Skeletal muscle cell (primary cell): ENCODE data around the gene RUNX2.

ENCODE experiments used
- DNase-seq: peaks from one replicate; pipeline ENCODE4 v3.0.0-alpha.2; 2010; ENCODE audit warnings: low read depth
- H3K4me3 ChIP-seq: 2 replicates; pipeline ENCODE4 v1.5.1; 2011; ENCODE audit warnings: low read depth, mild to moderate bottlenecking, control low read depth, low read length, moderate library complexity

Gene RUNX2

DNA sequence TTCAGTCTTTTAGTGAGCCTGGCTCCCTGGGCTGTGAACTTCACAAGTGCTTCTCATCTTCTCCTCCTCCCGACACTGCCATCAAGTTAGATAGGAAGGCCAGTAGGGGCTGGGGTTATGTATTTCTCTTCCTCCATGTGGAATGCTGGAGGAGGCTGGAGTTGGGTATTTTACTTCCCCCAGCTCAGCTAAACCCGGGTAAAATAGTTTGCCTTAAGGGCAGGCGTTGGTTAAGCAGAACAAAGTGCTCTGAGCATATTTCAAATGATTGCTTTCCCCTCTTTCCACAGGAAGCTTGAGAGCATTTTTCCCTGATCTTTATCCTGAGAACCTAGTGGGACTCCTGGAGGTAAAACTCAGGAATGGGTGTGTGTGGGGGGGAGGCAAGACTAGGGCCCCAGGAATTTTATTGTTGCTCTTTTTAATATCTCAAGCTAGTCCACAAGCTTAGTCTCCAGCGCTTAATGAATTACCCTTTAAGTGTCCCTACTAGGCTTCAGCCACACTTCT lies 66.5 kb downstream of the RUNX2 start:
- DNase-seq: no peak
- no peak overlapping the region for H3K4me3 ChIP-seq

DNA sequence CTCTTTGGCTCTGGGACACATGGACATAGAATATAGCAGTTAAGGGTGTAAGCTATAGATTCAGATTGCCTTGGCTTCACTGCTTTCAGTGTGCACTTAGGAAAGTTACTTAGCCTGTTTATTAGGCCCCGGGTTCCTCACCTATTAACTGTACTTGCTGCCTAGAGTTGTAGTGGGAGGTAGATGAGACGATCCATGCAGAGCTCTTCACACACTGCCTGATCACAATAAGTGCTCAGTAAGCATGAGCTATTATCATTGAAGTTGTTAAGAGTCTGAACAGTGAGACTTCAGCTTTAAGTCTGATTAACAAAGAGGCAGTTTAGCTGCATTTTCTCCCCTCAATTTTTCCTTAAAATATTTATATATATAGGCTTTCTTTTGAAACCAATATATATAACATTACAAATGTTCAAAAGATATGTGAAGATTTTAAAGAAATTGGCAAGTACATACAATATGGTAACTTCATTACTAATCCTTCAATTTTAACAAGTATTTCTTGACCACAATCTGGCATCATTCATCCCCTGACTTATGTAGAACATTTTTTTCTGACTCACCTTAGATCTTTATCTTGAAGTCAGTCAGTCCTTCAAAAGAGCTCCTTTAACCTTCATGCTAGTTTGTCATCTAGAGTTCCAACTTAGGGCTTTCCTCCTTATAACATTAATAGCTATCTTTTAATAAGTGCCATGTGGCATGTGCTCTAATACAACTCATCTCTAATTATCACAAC lies 70.1 kb downstream of the RUNX2 start:
- DNase-seq: no peak

GRCh38 chr6:45400021-45400420 lies 71.9 kb downstream of the RUNX2 start:
- no peak overlapping the region for H3K4me3 ChIP-seq
- no peak for DNase-seq

More for the DNA sequence above, 70.1 kb downstream of the RUNX2 start:
- H3K4me3 ChIP-seq: no peak overlapping the region

DNA sequence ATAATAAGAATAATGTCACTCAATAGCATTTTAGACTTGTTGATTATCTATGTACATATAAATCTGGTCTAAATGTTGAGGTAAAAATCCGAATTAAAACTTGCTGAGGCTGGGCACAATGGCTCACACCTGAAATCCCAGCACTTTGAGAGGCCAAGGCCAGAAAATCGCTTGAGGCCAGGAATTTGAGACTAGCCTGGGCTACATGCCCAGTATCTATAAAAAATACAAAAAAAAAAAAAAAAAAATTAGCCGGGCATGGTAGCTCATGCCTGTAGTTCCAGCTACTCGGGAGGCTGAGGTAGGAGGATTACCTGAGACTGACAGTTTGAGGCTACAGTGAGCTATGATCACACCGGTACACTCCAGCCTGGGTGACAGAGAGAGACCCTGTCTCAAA lies 83.8 kb downstream of the RUNX2 start:
- DNase-seq: no peak
- no peak overlapping the region for H3K4me3 ChIP-seq

DNA sequence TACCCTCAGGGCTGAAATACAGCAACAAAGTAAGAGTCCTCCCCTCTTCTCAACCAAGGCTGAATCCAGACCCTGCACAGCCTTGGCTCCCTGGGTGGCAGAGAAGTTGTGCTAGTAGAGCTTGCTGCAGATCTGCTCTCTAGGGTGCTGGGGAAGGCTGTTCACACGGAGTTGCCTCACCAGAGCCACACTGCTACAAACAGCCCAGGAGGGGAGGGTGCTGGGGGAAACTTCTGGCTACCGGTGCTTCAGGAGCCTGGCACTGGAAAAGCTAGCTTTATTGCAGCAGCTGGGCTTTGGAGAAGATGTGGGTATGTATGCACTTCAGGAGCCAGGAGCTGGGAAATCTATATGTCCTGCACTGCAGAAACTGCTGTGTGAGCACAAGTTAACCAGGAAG lies 87.2 kb downstream of the RUNX2 start:
- DNase-seq: no peak
- H3K4me3 ChIP-seq: no peak overlapping the region

DNA sequence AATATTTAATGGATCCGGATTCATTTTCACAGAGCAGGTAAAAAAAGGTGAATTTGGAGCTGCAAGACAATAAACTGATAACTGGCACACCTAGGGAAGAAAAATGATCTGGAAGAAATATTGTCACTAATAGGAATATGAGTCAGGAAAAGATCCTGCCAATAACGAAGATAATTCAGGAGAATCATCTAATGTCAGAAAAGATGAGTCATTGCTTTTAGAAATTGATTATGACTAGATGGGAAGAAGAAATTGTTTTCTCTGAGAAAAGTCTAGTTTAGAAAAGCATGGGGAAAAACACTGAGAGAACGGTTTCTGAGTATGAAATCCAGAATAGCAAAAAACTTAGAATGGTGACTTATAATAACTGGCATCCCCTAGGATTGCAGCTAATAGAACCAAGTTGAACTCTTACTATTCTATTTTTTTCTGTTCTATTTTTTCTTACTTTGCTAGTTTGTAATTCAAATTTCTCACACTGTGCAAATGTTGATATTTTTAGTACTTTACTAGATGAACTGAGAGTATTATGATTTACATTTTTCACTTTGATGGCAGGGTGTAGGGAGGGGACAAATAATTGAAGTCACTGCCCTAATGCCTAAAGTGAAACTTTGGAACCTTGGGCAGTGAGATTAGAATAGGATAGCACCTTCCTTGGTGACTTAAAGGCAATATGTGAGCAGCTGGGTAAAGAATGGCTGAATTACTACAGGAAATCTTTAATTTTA lies 87.8 kb downstream of the RUNX2 start:
- no peak for DNase-seq
- H3K4me3 ChIP-seq: no peak overlapping the region

GRCh38 chr6:45416700-45417099 lies 88.6 kb downstream of the RUNX2 start:
- DNase-seq: peak; percentile 64
- H3K4me3 ChIP-seq: no peak overlapping the region

GRCh38 chr6:45417436-45417835 lies 89.3 kb downstream of the RUNX2 start:
- DNase-seq: no peak

GRCh38 chr6:45419571-45420082 lies 91.5 kb downstream of the RUNX2 start:
- no peak for DNase-seq
- H3K4me3 ChIP-seq: peak overlapping the region; percentile 94

More at GRCh38 chr6:45417436-45417835, 89.3 kb downstream of the RUNX2 start:
- no peak overlapping the region for H3K4me3 ChIP-seq

DNA sequence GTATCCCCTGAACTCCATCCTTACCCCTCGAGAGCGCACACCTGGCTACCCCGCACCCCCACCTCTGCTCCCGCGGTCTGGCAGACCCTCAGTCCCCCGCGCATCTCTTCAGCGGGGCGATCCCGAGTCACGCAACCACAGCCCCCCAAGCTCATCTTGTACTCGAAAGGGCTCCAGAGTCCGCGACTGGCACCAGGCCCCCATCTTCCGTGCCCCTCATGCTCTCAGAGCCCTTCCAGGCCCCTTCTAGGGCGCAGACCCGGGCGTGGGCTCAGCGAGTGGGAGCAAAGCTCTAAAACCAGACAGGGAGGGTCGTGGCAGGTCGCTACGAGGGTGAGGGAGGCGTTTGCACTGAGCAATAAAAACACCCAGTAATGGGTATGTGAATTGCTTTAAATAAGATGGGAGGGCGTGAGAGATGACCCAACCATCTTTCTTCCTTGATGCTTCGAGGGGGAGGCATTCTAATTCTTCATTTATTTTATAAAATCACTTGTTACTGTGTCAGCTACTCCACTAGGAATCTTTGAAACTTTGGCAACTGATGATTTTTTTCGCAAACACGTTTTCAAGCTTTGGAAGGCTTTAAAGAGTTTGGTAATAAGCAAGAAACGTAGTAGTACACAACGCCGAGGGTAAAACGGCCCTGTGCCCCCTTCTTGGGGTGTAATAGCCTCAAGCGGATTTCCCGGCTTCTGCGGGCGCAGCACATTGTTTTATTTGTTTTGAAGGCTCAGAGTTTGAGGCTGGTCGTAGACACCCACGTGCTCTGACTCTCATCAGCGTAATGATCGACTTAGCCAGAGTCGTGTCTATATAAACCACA lies 92.2 kb downstream of the RUNX2 start:
- DNase-seq: peak; percentile 48
- peak overlapping the region; percentile 94 for H3K4me3 ChIP-seq

- no peak for DNase-seq
- peak overlapping the region; percentile 94 for H3K4me3 ChIP-seq
These were observed 93.0 kb downstream of the RUNX2 start for GRCh38 chr6:45420909-45421708.

GRCh38 chr6:45421709-45422502 lies 93.8 kb downstream of the RUNX2 start:
- DNase-seq: peak; percentile 40
- H3K4me3 ChIP-seq: peak overlapping the region; percentile 94

DNA sequence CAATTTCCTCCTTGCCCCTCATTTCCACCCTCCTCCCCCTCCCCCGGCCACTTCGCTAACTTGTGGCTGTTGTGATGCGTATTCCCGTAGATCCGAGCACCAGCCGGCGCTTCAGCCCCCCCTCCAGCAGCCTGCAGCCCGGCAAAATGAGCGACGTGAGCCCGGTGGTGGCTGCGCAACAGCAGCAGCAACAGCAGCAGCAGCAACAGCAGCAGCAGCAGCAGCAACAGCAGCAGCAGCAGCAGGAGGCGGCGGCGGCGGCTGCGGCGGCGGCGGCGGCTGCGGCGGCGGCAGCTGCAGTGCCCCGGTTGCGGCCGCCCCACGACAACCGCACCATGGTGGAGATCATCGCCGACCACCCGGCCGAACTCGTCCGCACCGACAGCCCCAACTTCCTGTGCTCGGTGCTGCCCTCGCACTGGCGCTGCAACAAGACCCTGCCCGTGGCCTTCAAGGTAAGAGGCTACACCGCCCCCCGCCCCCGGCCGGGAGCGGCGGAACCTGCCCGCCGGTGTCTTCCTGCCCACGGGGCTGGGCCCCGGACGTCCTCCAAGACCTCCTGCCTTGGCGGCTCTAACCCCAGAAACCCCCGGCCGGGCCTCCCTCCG lies 94.5 kb downstream of the RUNX2 start:
- peak overlapping the region; percentile 94 for H3K4me3 ChIP-seq
- DNase-seq: no peak

DNA sequence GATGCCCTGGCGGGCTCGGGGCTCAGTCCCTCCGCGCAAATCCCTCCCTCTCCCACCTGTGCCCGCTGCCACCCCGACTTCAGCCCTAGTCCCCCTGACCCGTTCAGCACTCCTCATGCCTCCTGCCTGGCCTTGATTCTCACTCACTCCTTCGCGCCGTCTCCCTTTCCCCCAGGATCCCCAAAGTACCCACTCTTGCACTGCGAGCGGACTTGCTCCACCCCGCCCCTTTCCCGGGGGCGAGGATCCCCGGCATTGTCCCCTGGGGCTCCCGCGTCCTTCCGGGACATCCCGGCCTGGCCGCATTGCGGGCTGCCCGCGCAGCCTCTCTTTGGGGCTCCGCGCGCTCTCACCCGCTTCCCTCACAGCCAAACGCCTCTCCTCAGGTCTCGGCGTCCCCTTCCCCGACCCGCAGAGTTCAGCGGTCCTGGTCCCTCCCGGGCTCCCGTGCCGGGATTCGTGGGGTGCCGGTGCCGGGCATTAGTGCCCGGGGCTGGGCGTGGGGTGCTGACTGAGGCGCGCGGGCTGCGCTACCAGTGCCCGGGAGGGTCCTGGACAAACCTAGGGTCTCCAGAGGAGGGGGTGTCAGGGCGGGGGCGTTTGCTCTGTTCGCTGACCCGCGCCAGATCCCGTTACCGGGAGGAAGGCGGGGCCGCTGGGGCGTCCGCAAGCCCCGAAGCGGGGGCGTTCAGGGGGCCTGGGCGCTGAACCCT lies 95.1 kb downstream of the RUNX2 start:
- DNase-seq: no peak
- peak overlapping the region; percentile 94 for H3K4me3 ChIP-seq

DNA sequence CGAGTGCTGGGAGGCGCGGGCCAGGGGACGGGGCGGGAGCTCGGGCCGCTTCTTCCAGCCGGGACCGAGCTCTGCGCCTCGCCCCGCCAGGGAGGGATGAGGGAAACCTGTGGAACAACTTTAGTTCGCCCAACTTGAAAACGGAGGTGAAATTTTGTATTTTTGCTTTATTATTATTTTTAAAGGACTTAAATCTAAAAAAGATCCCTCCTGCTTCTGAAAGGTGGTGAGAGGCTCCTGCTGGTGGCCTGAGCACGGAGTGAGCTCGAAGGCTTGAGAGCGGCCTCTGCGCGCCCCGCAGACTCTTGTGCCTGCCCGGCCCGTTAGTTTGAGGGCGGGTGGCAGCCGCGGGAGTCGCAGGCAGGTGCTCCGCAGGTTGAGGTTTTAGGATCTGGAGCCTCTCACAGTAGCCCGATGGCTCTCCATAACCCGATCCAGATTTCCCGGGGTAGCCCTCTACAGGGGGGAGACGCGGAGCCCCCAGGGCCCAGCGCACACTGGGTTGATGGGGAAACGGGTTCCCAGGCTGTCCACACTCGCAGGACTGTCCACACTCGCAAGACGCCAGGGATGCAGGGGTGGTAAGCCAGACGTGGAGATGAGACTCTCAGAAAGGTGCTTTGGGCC lies 95.8 kb downstream of the RUNX2 start:
- no peak for DNase-seq
- H3K4me3 ChIP-seq: peak overlapping the region; percentile 94

DNA sequence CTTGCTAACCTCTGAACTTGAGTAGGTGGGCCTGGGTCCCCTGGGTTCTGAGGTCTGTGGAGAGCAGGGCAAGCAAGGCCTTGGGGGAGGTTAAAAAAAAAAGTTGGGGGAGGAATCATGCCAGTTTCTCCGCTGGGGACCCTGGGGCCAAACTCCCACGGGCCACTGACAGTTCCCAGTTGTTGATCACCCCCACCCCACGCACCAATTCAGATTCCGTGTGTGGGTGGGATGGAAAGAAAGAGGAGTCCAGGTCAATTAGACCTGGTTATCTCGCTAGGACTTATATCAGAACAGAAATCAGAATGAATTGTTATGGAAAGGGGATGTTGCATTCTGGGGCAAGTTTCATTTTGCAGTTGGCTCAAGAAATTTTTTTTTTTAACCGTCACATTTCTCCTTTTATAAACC lies 96.3 kb downstream of the RUNX2 start:
- no peak for DNase-seq
- H3K4me3 ChIP-seq: peak overlapping the region; percentile 94

DNA sequence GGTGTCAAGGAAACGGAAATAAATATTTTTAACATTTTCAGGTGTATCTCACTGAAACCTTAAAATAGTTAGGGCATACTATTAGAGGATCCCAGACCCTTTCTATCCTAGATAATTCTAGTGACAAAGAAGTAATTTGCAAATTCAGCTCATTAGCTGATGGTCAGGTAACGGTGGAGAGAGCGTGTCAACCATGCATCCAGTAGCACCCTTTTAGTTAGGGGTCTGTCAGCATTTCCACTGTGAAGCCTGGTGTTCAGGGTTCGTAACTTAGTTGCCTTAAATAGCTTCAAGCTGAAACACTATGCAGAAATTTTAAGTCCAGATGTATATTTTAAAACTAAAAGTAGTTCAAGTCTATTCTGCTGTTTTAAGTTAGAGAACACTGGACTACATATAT lies 98.1 kb downstream of the RUNX2 start:
- no peak overlapping the region for H3K4me3 ChIP-seq
- no peak for DNase-seq
